Testis (tissue), 3 donors: ENCODE measurements around the gene EYS. TPM values are rescaled to one million over a fixed set of nuclear protein-coding genes. Genes with fewer than 3 reads are reported as not detected.

ENCODE experiments used
- DNase-seq: peaks from one replicate; pipeline ENCODE4 v3.0.0-alpha.2; 2019
- H3K27ac ChIP-seq, 2 donors: fragments of 200-600 bp; sonication (generic); one replicate each; pipeline ENCODE4 v1.5.1; 2019
- H3K27me3 ChIP-seq: fragments of 200-600 bp; sonication (generic); one replicate; pipeline ENCODE4 v1.5.1; 2019
- H3K36me3 ChIP-seq: fragments of 200-600 bp; sonication (generic); one replicate; pipeline ENCODE4 v1.5.1; 2017; ENCODE audit warnings: low read depth; ENCODE audit errors: missing control alignments
- H3K4me1 ChIP-seq: fragments of 200-600 bp; sonication (generic); one replicate; pipeline ENCODE4 v1.5.1; 2019
- H3K4me3 ChIP-seq, 2 donors: fragments of 200-600 bp; sonication (generic); one replicate each; pipeline ENCODE4 v1.5.1; 2017 to 2019
- H3K9me3 ChIP-seq: fragments of 200-600 bp; sonication (generic); one replicate; pipeline ENCODE4 v1.5.1; 2017
- POLR2A ChIP-seq: fragments of 450-650 bp; IDR thresholded peaks from one replicate; pipeline ENCODE4 v1.6.1; 2017; ENCODE audit warnings: antibody characterized with exemption, mild to moderate bottlenecking, moderate library complexity
- WGBS, 2 donors: methylation state at CpG; one replicate each; pipeline ENCODE4 v1.1.5; 2018; 5-methylcytosine and 5-hydroxymethylcytosine counted together
- intact Hi-C: fragments of 100-400 bp; cut with DNase I; formaldehyde crosslinking; loops from one replicate; pipeline ENCODE4 v1.15.1; 2023; ENCODE audit warnings: low total_unique reads
- polyA plus RNA-seq: library from polyadenylated mRNA; stranded (reverse); fragments of 350-450 nt; fragmentation: Illumina TruSeq; extraction: RNeasy Lipid Tissue Mini Kit (QIAGEN cat#74804); gene quantifications from one replicate; pipeline ENCODE4 v1.2.3, GENCODE V29; 2014; ENCODE audit warnings: low read depth, low replicate concordance; ENCODE audit not compliant: insufficient read depth
- total RNA-seq, 2 donors: library from RNA; depleted of rRNA; stranded (reverse); fragments of >200 nt; gene quantifications; one replicate each; pipeline ENCODE4 v1.2.3, GENCODE V29; 2016
- TF ChIP-seq, protein P1 (sequence below), 3 experiments: fragments of 450-650 bp in 2 of 3; fragments of 200-600 bp in 1 of 3; sonication (generic) in 1 of 3; IDR thresholded peaks; one replicate each; pipeline ENCODE4 v1.5.1; 2016 to 2019; ENCODE audit warnings: antibody characterized with exemption in 3 of 3, mild to moderate bottlenecking in 2 of 3, moderate library complexity in 1 of 3

The EYS gene
- total and polyA plus RNA-seq, 3 donors from 2014 or later, result 1.3 to 2.8 (median 2.6) TPM

GRCh38 chr6:65719101-65719500 lies 12.1 kb upstream of the EYS start:
- H3K27me3 ChIP-seq, result no peaks in the 10 kb centered on the region
- no peaks in the 10 kb centered on the region for H3K9me3 ChIP-seq
- no peaks in the 10 kb centered on the region for H3K4me1 ChIP-seq
- 67 to 82% methylated on average over 3 of the region's 3 CpGs for WGBS, 2 donors
- no peaks in the 10 kb centered on the region for H3K36me3 ChIP-seq
- H3K27ac ChIP-seq, result no peak overlapping the region
- TF ChIP-seq POLR2A, result no peak
- TF ChIP-seq, protein P1, sequence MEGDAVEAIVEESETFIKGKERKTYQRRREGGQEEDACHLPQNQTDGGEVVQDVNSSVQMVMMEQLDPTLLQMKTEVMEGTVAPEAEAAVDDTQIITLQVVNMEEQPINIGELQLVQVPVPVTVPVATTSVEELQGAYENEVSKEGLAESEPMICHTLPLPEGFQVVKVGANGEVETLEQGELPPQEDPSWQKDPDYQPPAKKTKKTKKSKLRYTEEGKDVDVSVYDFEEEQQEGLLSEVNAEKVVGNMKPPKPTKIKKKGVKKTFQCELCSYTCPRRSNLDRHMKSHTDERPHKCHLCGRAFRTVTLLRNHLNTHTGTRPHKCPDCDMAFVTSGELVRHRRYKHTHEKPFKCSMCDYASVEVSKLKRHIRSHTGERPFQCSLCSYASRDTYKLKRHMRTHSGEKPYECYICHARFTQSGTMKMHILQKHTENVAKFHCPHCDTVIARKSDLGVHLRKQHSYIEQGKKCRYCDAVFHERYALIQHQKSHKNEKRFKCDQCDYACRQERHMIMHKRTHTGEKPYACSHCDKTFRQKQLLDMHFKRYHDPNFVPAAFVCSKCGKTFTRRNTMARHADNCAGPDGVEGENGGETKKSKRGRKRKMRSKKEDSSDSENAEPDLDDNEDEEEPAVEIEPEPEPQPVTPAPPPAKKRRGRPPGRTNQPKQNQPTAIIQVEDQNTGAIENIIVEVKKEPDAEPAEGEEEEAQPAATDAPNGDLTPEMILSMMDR (IDR thresholded peaks at IDR 0.05), result no peak
- no peak for DNase-seq
- intact Hi-C loops, result no loop called here
- H3K4me3 ChIP-seq, result no peak overlapping the region

GRCh38 chr6:65711531-65711930 lies 4.5 kb upstream of the EYS start:
- DNase-seq, result no peak
- Histone ChIP-seq H3K27me3 (no peaks in the 10 kb centered on the region), H3K27ac (no peak overlapping the region), H3K4me1 (no peaks in the 10 kb centered on the region), H3K9me3 (no peaks in the 10 kb centered on the region), H3K36me3 (no peaks in the 10 kb centered on the region), H3K4me3 (no peak overlapping the region)
- TF ChIP-seq, protein P1 (IDR thresholded peaks at IDR 0.05), result no peak
- TF ChIP-seq POLR2A, result no peak
- intact Hi-C loops, result no loop called here

- TF ChIP-seq POLR2A, result no peak
- TF ChIP-seq, protein P1 (IDR thresholded peaks at IDR 0.05), result no peak
- WGBS, 2 donors, result 94 to 95% methylated on average over 5 of the region's 5 CpGs
- intact Hi-C loops, result no loop called here
- Histone ChIP-seq H3K36me3 (no peaks in the 10 kb centered on the region), H3K4me3 (no peak overlapping the region), H3K27ac (no peak overlapping the region), H3K4me1 (no peaks in the 10 kb centered on the region), H3K27me3 (no peaks in the 10 kb centered on the region), H3K9me3 (no peaks in the 10 kb centered on the region)
- DNase-seq, result no peak
Observed at GRCh38 chr6:65709099-65709830, 2.2 kb upstream of the EYS start.

GRCh38 chr6:65708162-65708561 lies 1.1 kb upstream of the EYS start:
- TF ChIP-seq POLR2A, result no peak
- TF ChIP-seq, protein P1 (IDR thresholded peaks at IDR 0.05), result no peak
- H3K27me3 ChIP-seq, result no peaks in the 10 kb centered on the region
- H3K9me3 ChIP-seq, result no peaks in the 10 kb centered on the region
- no peak overlapping the region for H3K27ac ChIP-seq
- no peaks in the 10 kb centered on the region for H3K36me3 ChIP-seq
- WGBS, 2 donors, result 85 to 100% methylated on average over 1 of the region's 1 CpG
- no peak for DNase-seq
- intact Hi-C loops, result no loop called here
- H3K4me1 ChIP-seq, result no peaks in the 10 kb centered on the region
- no peak overlapping the region for H3K4me3 ChIP-seq

DNA sequence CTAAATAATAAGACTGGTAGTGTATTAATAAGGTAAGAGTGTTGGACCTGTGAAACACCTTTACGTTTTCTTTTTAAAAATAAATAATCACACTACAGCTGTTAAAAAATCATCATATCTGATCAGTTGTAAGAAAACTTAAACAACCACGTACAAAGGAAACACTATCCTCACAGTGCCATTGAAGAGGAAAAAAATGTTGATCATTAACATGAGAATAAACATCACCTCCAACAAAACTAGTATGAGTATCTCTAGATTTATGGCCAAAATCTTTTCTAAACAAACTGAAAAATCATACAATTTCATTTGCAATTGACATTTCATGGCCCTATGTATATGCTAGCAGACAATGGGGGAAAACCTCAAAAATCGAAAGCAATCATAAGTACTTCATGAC lies 590 bp downstream of the EYS start:
- 79 to 87% methylated on average over 3 of the region's 3 CpGs for WGBS, 2 donors
- Histone ChIP-seq H3K4me3 (no peak overlapping the region), H3K27ac (no peak overlapping the region), H3K4me1 (no peaks in the 10 kb centered on the region), H3K9me3 (no peaks in the 10 kb centered on the region), H3K36me3 (no peaks in the 10 kb centered on the region), H3K27me3 (no peaks in the 10 kb centered on the region)
- intact Hi-C loops, result no loop called here
- no peak for TF ChIP-seq POLR2A
- TF ChIP-seq, protein P1 (IDR thresholded peaks at IDR 0.05), result no peak
- DNase-seq, result no peak
